NCI-H1105 treated with DMSO at 0.1 percent for 48 hours (cell line): Measurements from ENCODE around the gene HK3.

Experiments used
- DNase-seq: peaks from one replicate; lab custom pipeline; 2025; lab: John Stamatoyannopoulos, UW

HK3 gene

GRCh38 chr5:176848651-176849050 is 50.5 kb downstream of the HK3 start:
- no peak for DNase-seq

- DNase-seq: no peak
These were observed 51.3 kb downstream of the HK3 start for GRCh38 chr5:176847726-176848290.

- DNase-seq: no peak
These were observed 52.0 kb downstream of the HK3 start for GRCh38 chr5:176847148-176847547.

GRCh38 chr5:176846335-176847140 is 52.6 kb downstream of the HK3 start:
- no peak for DNase-seq

DNA sequence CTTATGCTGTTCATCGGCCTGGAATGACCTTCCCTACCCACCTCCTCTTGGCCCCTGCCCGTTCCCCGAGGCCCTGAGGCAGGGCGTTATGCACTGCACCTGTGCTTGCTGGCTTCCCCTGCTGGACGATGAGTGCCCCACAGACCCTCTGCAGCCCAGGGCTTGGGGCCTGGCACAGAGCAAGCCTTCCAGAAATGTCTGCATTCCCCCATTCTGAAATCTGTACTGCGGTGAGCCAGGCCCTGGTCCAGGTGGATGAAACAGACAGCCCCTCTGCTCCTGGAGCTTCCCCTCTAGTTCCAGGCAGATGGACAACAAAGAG is 53.8 kb downstream of the HK3 start:
- DNase-seq: no peak

GRCh38 chr5:176844706-176845391 is 54.3 kb downstream of the HK3 start:
- DNase-seq: no peak

- no peak for DNase-seq
These were observed 54.9 kb downstream of the HK3 start for GRCh38 chr5:176844281-176844680.

DNA sequence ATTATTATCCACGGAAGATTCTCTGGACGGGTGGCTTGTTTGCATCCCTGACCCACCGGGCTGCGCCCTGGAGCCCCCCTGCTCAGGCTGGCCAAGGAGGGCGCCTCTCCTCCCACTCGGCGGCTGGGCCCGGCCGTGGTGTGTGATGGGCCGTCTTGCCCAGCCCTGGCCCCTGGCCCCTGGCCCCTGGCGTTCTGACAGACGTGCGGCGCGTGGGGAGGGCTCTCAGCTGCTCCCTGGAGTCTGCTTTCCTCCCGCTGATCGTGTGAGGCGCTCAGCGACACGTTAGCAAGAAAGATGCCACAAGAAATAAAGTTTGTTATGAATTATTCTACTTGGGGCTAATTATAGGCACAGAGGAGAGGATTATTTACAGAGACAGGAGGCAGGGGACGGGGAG is 55.5 kb downstream of the HK3 start:
- DNase-seq: no peak

- DNase-seq: no peak
These were observed 61.4 kb downstream of the HK3 start for GRCh38 chr5:176837707-176838115.

- DNase-seq: no peak
These were observed 62.1 kb downstream of the HK3 start for GRCh38 chr5:176836811-176837706.

DNA sequence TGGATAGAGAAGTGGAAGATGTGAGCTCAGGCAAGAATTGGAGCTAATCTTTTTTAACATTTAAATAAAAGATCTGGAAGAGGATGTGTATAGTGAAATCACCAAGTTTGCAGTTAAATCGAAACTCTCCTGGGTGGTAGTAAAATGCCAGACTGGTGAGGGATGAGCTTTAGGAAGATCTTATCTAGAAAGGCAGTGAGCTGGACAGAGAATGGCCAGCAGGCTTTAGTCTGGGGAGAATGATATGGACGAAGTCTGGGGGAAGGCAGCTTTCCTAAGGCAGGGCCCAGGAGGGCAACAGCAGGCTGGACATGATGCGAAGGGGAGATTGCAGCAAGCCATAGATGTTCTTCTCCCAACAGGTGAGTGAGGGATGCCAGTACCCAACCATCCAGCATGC is 63.2 kb downstream of the HK3 start:
- DNase-seq: no peak

DNA sequence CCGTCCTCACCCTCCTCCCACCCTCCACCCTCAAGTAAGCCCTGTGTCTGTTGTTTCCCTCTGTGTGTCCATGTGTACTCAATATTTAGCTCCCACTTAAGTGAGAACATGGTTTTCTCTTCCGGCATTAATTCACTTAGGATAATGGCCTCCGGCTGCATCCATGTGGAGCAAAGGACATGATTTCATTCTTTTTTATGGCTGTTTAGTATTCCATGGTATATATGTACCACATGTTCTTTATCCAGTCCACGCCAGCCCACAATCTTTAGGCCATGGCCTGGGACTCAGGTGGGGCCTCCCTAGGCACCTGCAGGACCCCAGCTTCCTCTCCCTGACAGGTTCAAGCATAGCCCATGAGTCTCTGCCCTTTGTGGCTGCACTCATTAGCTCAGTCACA is 65.9 kb downstream of the HK3 start:
- no peak for DNase-seq

GRCh38 chr5:176832162-176832561 is 67.0 kb downstream of the HK3 start:
- no peak for DNase-seq

DNA sequence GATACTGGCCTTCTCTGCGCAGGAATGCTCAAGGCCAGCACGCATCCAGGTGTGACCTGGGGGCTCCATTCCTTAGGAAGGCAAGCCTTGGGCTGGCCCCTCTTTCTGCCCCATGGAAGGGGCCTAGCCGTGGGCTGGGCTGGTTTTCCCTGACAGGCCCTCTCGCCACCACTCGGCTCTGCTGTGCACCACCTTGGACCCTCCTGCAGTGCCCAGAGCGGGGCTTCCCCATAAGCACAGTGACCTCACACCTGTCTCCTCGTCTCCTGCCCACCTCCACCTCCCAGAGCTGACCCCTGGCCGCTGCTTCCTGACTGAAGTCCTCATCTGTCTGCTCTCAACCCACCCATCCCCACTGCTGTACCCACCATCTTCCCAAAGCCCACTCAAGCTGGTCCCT is 67.7 kb downstream of the HK3 start:
- DNase-seq: no peak

GRCh38 chr5:176830995-176831423 is 68.1 kb downstream of the HK3 start:
- DNase-seq: peak; percentile 37
